ENCODE results near the gene TECR. TPM values are rescaled to one million over a fixed set of nuclear protein-coding genes. Genes with fewer than 3 reads are reported as not detected.
A peak's percentile ranks its signal among the peaks of the same experiment; 100 is the strongest.

Gene TECR, protein sequence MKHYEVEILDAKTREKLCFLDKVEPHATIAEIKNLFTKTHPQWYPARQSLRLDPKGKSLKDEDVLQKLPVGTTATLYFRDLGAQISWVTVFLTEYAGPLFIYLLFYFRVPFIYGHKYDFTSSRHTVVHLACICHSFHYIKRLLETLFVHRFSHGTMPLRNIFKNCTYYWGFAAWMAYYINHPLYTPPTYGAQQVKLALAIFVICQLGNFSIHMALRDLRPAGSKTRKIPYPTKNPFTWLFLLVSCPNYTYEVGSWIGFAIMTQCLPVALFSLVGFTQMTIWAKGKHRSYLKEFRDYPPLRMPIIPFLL
- 170 and 186 TPM in 2 replicates for total RNA-seq
- long read RNA-seq, transcript TECR-201 (13 exons, 1,171 nt) = major isoform, 30 of 35 reads
- long read RNA-seq, partial matches to known transcripts = 0 of 35 reads
- long read RNA-seq, other reads (novel, unspliced or antisense) = 3 of 35 reads

DNA sequence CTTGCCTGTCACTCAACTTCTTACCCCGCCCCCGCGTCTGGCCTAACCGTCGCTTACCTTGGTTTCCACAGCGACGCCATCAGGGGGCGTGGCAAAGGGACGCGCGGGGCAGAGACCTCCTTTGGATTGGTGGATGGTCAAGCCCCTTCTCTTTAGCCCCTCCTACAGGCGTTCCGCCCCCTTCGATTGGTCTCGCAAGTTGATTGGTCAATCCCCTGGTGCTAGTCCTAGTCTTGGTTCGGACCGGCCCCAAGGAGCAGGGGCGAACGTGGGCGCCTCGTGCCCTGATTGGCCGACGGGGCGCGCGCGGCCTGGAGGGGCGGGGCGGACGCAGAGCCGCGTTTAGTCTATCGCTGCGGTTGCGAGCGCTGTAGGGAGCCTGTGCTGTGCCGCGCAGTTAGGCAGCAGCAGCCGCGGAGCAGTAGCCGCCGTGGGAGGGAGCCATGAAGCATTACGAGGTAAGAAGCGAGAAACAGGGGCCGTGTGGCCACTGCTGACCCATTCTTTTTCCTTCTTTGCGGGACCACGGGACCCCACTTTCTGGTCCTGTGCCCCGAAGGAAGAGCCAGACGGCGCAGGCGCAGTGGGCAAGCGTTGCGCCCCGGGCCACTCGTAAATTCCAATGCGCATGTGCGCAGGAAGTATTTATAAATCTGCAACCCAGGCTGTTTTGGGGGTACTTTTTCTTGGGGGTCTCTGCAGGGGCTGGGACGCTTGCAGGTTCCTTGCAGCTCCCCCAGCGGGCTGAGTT, at the start of gene TECR:
TECR (plus strand) TSS at position 341 of the 751 bp plus-strand sequence; CDS start at position 444, 103 bp downstream.
- Mint-ChIP-seq H3K36me3 (ENCODE audit: insufficient read depth) (peaks cover 3% of the 10 kb centered on the region), H3K27me3 (no peaks in the 10 kb centered on the region), H3K4me3 (ENCODE audit: low read depth) (peak within 1 kb of the TSS; percentile 94), H3K27ac (peak within 1 kb of the TSS; percentile 98), H3K4me1 (ENCODE audit: low read depth) (peaks cover 14% of the 10 kb centered on the region), H3K9me3 (ENCODE audit: low read depth) (no peaks in the 10 kb centered on the region)
- peak; percentile 100 for DNase-seq (ENCODE audit: low spot score, unreplicated experiment)
- TF ChIP-seq, protein P1, sequence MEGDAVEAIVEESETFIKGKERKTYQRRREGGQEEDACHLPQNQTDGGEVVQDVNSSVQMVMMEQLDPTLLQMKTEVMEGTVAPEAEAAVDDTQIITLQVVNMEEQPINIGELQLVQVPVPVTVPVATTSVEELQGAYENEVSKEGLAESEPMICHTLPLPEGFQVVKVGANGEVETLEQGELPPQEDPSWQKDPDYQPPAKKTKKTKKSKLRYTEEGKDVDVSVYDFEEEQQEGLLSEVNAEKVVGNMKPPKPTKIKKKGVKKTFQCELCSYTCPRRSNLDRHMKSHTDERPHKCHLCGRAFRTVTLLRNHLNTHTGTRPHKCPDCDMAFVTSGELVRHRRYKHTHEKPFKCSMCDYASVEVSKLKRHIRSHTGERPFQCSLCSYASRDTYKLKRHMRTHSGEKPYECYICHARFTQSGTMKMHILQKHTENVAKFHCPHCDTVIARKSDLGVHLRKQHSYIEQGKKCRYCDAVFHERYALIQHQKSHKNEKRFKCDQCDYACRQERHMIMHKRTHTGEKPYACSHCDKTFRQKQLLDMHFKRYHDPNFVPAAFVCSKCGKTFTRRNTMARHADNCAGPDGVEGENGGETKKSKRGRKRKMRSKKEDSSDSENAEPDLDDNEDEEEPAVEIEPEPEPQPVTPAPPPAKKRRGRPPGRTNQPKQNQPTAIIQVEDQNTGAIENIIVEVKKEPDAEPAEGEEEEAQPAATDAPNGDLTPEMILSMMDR (IDR thresholded peaks at IDR 0.05; ENCODE audit: unreplicated experiment) = no peak

DNA sequence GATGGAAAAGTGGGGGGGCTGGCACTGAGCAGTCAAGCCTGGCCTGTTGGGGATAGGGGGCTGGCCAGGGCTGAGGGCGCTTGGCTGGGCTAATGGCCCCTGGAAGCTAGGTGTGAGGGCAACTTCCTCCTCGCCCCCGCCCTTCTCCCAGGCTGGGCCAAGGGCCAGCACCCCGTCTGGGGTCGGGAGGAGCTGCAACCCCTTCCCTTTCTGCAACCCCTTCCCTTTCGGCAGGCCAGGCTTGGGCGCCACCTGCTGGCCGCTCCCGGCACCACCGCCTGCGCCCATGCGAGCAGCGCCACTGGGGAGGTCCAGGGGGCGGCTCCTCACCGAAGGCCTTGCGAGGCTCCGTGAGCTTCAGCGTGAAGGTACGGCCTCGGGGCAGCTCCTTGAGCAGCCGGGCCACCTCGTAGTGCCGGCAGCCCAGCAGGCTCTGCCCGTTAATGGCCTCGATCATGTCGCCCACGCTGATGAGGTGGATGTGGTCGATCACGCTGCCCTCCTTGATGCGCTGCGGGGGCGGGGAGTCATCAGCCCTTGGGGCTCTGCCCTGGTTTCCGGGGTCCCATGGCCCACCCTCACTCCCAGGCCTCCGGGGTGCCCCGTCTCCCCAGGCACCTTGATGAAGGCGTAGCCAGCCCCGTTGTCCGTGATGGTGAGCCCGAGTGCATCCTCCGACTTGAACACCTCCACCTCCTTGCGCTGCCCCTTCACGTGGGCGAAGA, 49.3 kb upstream of the TECR start:
- Mint-ChIP-seq H3K4me1 (ENCODE audit: low read depth) (peaks cover 3% of the 10 kb centered on the region), H3K27ac (no peak overlapping the region), H3K9me3 (ENCODE audit: low read depth) (no peaks in the 10 kb centered on the region), H3K4me3 (ENCODE audit: low read depth) (no peak overlapping the region), H3K27me3 (no peaks in the 10 kb centered on the region), H3K36me3 (ENCODE audit: insufficient read depth) (peaks cover 9% of the 10 kb centered on the region)
- TF ChIP-seq, protein P1 (IDR thresholded peaks at IDR 0.05; ENCODE audit: unreplicated experiment) = peak; percentile 93
- peak; percentile 76 for DNase-seq (ENCODE audit: low spot score, unreplicated experiment)

DNA sequence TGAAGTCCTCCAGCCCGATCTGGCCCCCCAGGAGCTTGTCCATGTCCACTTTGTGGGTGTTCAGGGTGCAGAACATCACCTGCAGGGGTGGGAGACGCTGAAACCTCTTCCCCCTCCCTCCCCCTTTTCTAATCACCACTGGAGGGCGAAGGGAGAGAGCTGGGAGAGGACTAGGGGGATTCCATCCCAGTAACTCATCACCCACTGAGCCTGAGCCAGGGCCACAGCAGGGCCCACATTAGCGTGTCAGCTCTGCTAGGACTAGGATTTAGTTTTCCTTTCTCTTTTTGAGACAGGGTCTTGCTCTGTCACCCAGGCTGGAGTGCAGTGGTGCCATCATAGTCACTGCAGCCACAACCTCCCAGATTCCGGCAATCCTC, 48.7 kb upstream of the TECR start:
- TF ChIP-seq, protein P1 (IDR thresholded peaks at IDR 0.05; ENCODE audit: unreplicated experiment) = no peak
- Mint-ChIP-seq H3K36me3 (ENCODE audit: insufficient read depth) (peaks cover 9% of the 10 kb centered on the region), H3K27ac (no peak overlapping the region), H3K4me3 (ENCODE audit: low read depth) (no peak overlapping the region), H3K9me3 (ENCODE audit: low read depth) (no peaks in the 10 kb centered on the region), H3K4me1 (ENCODE audit: low read depth) (peaks cover 1% of the 10 kb centered on the region), H3K27me3 (no peaks in the 10 kb centered on the region)
- DNase-seq (ENCODE audit: low spot score, unreplicated experiment) = no peak

DNA sequence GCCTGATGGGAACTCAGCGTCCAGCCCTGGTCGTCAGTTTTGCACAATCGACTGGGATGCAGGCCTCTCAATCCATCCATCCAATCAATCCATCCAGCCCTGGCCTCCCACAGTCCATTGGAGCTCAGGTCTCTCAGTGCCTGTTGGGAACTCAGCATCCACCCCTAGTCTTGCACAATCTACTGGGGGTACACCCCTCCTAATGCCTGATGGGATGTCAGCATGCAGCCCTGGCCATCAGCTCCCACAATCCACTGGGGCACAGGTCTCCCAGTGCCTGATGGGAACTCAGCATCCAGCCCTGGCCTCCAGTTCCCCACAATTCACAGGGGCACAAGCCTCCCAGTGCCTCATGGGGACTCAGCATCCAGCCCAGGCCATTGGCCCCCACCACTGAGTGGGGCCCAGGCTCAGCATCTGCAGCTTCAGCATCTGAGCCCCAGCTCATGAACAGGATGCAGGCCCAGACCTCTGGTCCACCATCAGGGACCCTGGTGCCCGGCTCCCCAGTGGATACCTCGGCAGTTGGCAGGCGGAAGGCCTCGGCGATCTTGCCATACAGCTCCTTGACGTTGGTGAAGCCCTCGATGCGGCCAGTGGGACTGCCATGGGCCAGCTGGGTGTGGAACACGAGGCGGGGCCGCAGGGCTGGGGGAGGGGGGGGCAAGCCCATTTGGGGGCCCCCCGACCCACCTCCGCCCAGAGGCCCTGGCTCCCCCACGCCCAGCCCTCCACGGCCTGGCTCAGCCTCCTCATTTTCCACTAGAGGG, 47.0 kb upstream of the TECR start:
- no peak for DNase-seq (ENCODE audit: low spot score, unreplicated experiment)
- Mint-ChIP-seq H3K4me3 (ENCODE audit: low read depth) (no peak overlapping the region), H3K27ac (no peak overlapping the region), H3K36me3 (ENCODE audit: insufficient read depth) (peaks cover 12% of the 10 kb centered on the region), H3K4me1 (ENCODE audit: low read depth) (no peaks in the 10 kb centered on the region), H3K27me3 (no peaks in the 10 kb centered on the region), H3K9me3 (ENCODE audit: low read depth) (no peaks in the 10 kb centered on the region)
- TF ChIP-seq, protein P1 (IDR thresholded peaks at IDR 0.05; ENCODE audit: unreplicated experiment) = no peak
